ENCODE measurements around the gene MAPKAPK3. TPM values are rescaled to one million over a fixed set of nuclear protein-coding genes. Genes with fewer than 3 reads are reported as not detected.

MAPKAPK3 gene
- total and polyA plus RNA-seq, 2 donors (not counting 3 experiments of a cell fraction or from before 2014, with no cell fraction given), result 21.3 to 30.5 TPM

GRCh38 chr3:50673931-50674330 is 57.0 kb downstream of the MAPKAPK3 start:
- H3K9ac ChIP-seq (replicated peaks; ENCODE audit: extremely low read depth, insufficient read depth, low read length), result no peak overlapping the region
- FAIRE-seq (no peak), DNase-seq (ENCODE audit: low read depth, low spot score) (no peak)
- peaks cover 5% of the 10 kb centered on the region for H3K4me1 ChIP-seq (ENCODE audit: control insufficient read depth, extremely low read depth, insufficient read depth, low read length)
- intact Hi-C loops (cut with micrococcal nuclease) (loop anchor here (1.0 kb wide), 1 partner anchor 710 kb away; no protein-coding TSS in a partner anchor), dilution Hi-C loops (cut with MboI; ENCODE audit: extremely low pct_ligation_motif_present, low sequenced_read_pairs) (no loop called here)
- no peak for TF ChIP-seq POLR2AphosphoS5 (IDR thresholded peaks at IDR 0.05; ENCODE audit: insufficient read depth, low read depth, low read length)
- no peak for TF ChIP-seq JUN (IDR thresholded peaks at IDR 0.05; ENCODE audit: borderline replicate concordance, insufficient read depth, insufficient read length, low read depth)
- TF ChIP-seq POLR2A (IDR thresholded peaks at IDR 0.05; ENCODE audit: low read depth, low read length), result no peak
- no peak overlapping the region for H3K4me3 ChIP-seq (replicated peaks in 1 of 3; ENCODE audit: insufficient read depth in 1 of 3, low read depth in 1 of 3, low read length in 3 of 3)
- H3K36me3 ChIP-seq (ENCODE audit: control insufficient read depth in 2 of 2, extremely low read depth in 1 of 2, insufficient read depth in 2 of 2, low read length in 2 of 2), result no peaks in the 10 kb centered on the region
- H3K9me3 ChIP-seq (replicated peaks; ENCODE audit: control insufficient read depth, insufficient read depth, low read length), result no peaks in the 10 kb centered on the region
- CTCF ChIA-PET, result no interaction called here
- H2AFZ ChIP-seq (ENCODE audit: low read depth, low read length), result no peak overlapping the region
- H3K79me2 ChIP-seq (ENCODE audit: control insufficient read depth, insufficient read depth, low read length), result no peaks in the 10 kb centered on the region
- no peak overlapping the region for H3K4me2 ChIP-seq (ENCODE audit: insufficient read depth, low read length)
- no peaks in the 10 kb centered on the region for H4K20me1 ChIP-seq (replicated peaks; ENCODE audit: control insufficient read depth, extremely low read depth, insufficient read depth, low read length)
- peaks cover 52 to 74% of the 10 kb centered on the region in 2 experiments for H3K27me3 ChIP-seq (ENCODE audit: control insufficient read depth in 2 of 2, insufficient read depth in 2 of 2, low read length in 2 of 2)
- H3K27ac ChIP-seq (ENCODE audit: insufficient read depth, low read depth, low read length), result no peak overlapping the region
- no TSS peak for BruUV-seq (replicated peaks)
- no peaks in the 10 kb centered on the region for H3K9me1 ChIP-seq (replicated peaks; ENCODE audit: control insufficient read depth, extremely low read depth, insufficient read depth, low read length)
- POLR2A ChIA-PET, result no interaction called here

DNA sequence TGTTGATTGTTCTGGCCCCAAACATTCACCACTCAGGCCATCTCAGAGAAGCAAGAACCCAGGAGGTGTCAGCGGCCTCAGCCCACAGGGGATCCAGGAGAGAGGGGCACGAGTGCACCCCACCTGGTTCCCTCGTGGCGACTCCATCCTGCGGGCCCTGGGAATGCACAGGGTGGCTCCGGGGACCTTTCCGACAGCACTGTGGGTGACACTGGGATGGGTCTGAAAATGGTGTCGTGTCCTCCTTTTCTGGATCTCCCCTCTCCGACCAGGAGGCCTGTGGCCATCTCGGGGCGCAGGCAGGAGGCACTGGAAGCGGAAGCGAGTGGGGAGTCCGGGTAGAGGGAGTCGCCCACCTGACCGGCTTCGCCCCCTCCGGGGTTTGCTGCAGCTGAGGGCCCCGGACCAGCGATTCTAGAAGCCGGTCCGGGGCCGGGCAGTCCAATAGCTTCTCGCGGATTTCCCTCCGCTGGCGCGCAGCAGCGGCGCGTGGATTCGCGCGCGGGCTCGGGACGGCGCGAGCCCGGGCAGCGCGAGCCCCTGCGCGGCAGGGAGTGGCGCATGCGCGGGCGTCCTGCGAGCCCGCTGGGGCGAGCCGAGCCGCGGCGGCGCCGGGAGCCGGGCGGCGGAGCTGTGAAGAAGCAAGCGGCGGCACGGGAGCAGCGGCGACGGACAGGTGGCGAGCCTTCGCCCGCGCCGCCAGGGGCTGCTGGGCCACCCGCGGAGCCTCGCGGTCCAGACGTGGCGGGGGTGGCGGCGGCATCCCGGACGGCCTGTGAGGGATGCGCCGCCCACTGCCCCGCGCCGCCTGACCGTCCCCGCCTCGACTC is 57.6 kb downstream of the MAPKAPK3 start, which contains the start of gene DOCK3:
DOCK3 (plus strand) TSS at position 579 of the 830 bp plus-strand sequence. CDS start 337 bp downstream, outside the sequence.
- no TSS peak for BruUV-seq (replicated peaks)
- Histone ChIP-seq H2AFZ (ENCODE audit: low read depth, low read length) (peak within 1 kb of the TSS; percentile 77), H3K4me2 (ENCODE audit: insufficient read depth, low read length) (peak within 1 kb of the TSS; percentile 74), H3K27ac (ENCODE audit: insufficient read depth, low read depth, low read length) (no peak within 1 kb of the TSS), H3K79me2 (ENCODE audit: control insufficient read depth, insufficient read depth, low read length) (no peaks in the 10 kb centered on the region), H3K9ac (replicated peaks; ENCODE audit: extremely low read depth, insufficient read depth, low read length) (no peak within 1 kb of the TSS), H3K4me3 (replicated peaks in 1 of 3; ENCODE audit: insufficient read depth in 1 of 3, low read depth in 1 of 3, low read length in 3 of 3) (peak within 1 kb of the TSS in 1 of 3 experiments; percentile 29), H3K9me3 (replicated peaks; ENCODE audit: control insufficient read depth, insufficient read depth, low read length) (no peaks in the 10 kb centered on the region), H3K4me1 (ENCODE audit: control insufficient read depth, extremely low read depth, insufficient read depth, low read length) (peaks cover 5% of the 10 kb centered on the region), H3K9me1 (replicated peaks; ENCODE audit: control insufficient read depth, extremely low read depth, insufficient read depth, low read length) (no peaks in the 10 kb centered on the region), H4K20me1 (replicated peaks; ENCODE audit: control insufficient read depth, extremely low read depth, insufficient read depth, low read length) (no peaks in the 10 kb centered on the region), H3K27me3 (ENCODE audit: control insufficient read depth in 2 of 2, insufficient read depth in 2 of 2, low read length in 2 of 2) (peaks cover 52 to 71% of the 10 kb centered on the region in 2 experiments), H3K36me3 (ENCODE audit: control insufficient read depth in 2 of 2, extremely low read depth in 1 of 2, insufficient read depth in 2 of 2, low read length in 2 of 2) (no peaks in the 10 kb centered on the region)
- CTCF ChIA-PET, result no interaction called here
- TF ChIP-seq MYC (IDR thresholded peaks at IDR 0.05; ENCODE audit: low read depth, low read length), result no peak
- TF ChIP-seq, protein P1, sequence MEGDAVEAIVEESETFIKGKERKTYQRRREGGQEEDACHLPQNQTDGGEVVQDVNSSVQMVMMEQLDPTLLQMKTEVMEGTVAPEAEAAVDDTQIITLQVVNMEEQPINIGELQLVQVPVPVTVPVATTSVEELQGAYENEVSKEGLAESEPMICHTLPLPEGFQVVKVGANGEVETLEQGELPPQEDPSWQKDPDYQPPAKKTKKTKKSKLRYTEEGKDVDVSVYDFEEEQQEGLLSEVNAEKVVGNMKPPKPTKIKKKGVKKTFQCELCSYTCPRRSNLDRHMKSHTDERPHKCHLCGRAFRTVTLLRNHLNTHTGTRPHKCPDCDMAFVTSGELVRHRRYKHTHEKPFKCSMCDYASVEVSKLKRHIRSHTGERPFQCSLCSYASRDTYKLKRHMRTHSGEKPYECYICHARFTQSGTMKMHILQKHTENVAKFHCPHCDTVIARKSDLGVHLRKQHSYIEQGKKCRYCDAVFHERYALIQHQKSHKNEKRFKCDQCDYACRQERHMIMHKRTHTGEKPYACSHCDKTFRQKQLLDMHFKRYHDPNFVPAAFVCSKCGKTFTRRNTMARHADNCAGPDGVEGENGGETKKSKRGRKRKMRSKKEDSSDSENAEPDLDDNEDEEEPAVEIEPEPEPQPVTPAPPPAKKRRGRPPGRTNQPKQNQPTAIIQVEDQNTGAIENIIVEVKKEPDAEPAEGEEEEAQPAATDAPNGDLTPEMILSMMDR (IDR thresholded peaks at IDR 0.05; ENCODE audit: extremely low read depth in 1 of 2, insufficient read depth in 1 of 2, low read depth in 1 of 2, low read length in 2 of 2), result no peak
- no peak for TF ChIP-seq POLR2A (IDR thresholded peaks at IDR 0.05; ENCODE audit: low read depth, low read length)
- TF ChIP-seq EZH2 (IDR thresholded peaks at IDR 0.05; ENCODE audit: borderline replicate concordance, low read depth, low read length, severe bottlenecking), result peak; percentile 5
- TF ChIP-seq POLR2AphosphoS5 (IDR thresholded peaks at IDR 0.05; ENCODE audit: insufficient read depth, low read depth, low read length), result no peak
- TF ChIP-seq JUN (IDR thresholded peaks at IDR 0.05; ENCODE audit: borderline replicate concordance, insufficient read depth, insufficient read length, low read depth), result no peak
- TF ChIP-seq FOS (IDR thresholded peaks at IDR 0.05; ENCODE audit: borderline replicate concordance, insufficient read depth, low read length), result no peak
- DNase-seq (ENCODE audit: low read depth, low spot score) (peak; percentile 59), FAIRE-seq (no peak)
- intact Hi-C loops (cut with micrococcal nuclease) (loop anchor here (1.0 kb wide), 2 partner anchors 698 to 710 kb away; no protein-coding TSS in a partner anchor), dilution Hi-C loops (cut with MboI; ENCODE audit: extremely low pct_ligation_motif_present, low sequenced_read_pairs) (no loop called here)
- POLR2A ChIA-PET, result no interaction called here

All from endothelial cell of umbilical vein (primary cell).